HCT116 (cell line): ENCODE results near the gene HDGF. TPM values are rescaled to one million over a fixed set of nuclear protein-coding genes. Genes with fewer than 3 reads are reported as not detected.
A peak's percentile ranks its signal among the peaks of the same experiment; 100 is the strongest.

ENCODE experiments used
- ATAC-seq: fragments of 200-7000 bp; cut with Tn5 transposase; 2 replicates; pipeline ENCODE4 v1.9.1; 2020; ENCODE audit warnings: mild to moderate bottlenecking, moderate library complexity
- BruUV-seq: library from RNA; stranded (reverse); fragments of 400-500 nt; replicated peaks from 2 replicates; lab custom pipeline; 2021; lab: Mats Ljungman, UMichigan
- CTCF ChIA-PET: fragments of 300-600 bp; sonication (Branson Sonifier 250); formaldehyde crosslinking; loops from one replicate; lab custom pipeline; 2021; ENCODE audit warnings: antibody characterized with exemption; lab: Charles Lee
- POLR2A ChIA-PET: fragments of 300-600, 350-600 bp; sonication (Branson Sonifier 250); formaldehyde crosslinking; loops from one replicate; lab custom pipeline; 2021; ENCODE audit warnings: antibody characterized with exemption; lab: Charles Lee
- RAD21 ChIA-PET, 2 experiments: fragments of 300-600 bp; sonication (Branson Sonifier 250); formaldehyde crosslinking; loops; one replicate each; lab custom pipeline; 2023; ENCODE audit warnings: low total read pairs in 2 of 2; ENCODE audit not compliant: uncharacterized antibody in 2 of 2, unreplicated experiment in 2 of 2, low non-redundant PET in 1 of 2; lab: Charles Lee
- DNase-seq: peaks from one replicate; pipeline ENCODE4 v3.0.0-alpha.2; 2010; ENCODE audit warnings: low read depth, low spot score
- H2AFZ ChIP-seq: fragments of 200-600 bp; shearing (Covaris generic), sonication (generic); 2 replicates; pipeline ENCODE4 v1.6.1; 2017; ENCODE audit warnings: low read depth, mixed run types, mixed read lengths, antibody characterized with exemption, low read length; ENCODE audit not compliant: poor library complexity, severe bottlenecking
- H3K27ac ChIP-seq: 2 replicates; pipeline ENCODE4 v1.5.1; 2012; ENCODE audit warnings: low read depth, low read length
- H3K27me3 ChIP-seq: fragments of 200-600 bp; sonication (generic); 2 replicates; pipeline ENCODE4 v1.6.1; 2016; ENCODE audit warnings: mixed run types, low read length, mixed read lengths; ENCODE audit not compliant: insufficient read depth
- H3K36me3 ChIP-seq, 2 experiments: fragments of 200-500 bp in 1 of 2; fragments of 200-600 bp in 1 of 2; sonication (Bioruptor generic) in 1 of 2; sonication (generic) in 1 of 2; 2 replicates each; pipeline versions ENCODE4 v1.5.1 to v1.6.1; 2014 to 2016; ENCODE audit warnings: low read length in 2 of 2, inconsistent platforms in 1 of 2, mixed read lengths in 1 of 2, mixed run types in 1 of 2; ENCODE audit not compliant: insufficient read depth in 2 of 2, control insufficient read depth in 1 of 2
- H3K4me1 ChIP-seq, 2 experiments: fragments of 200-600 bp in 1 of 2; sonication (generic) in 1 of 2; 2 replicates each; pipeline versions ENCODE4 v1.5.1 to v1.6.1; 2012 to 2017; ENCODE audit warnings: low read length in 2 of 2, inconsistent platforms in 1 of 2, mild to moderate bottlenecking in 1 of 2, mixed read lengths in 1 of 2, mixed run types in 1 of 2, moderate library complexity in 1 of 2; ENCODE audit not compliant: insufficient read depth in 2 of 2, control insufficient read depth in 1 of 2
- H3K4me2 ChIP-seq: fragments of 200-600 bp; sonication (generic); 2 replicates; pipeline ENCODE4 v1.6.1; 2017; ENCODE audit warnings: mixed run types, low read length, mixed read lengths
- H3K4me3 ChIP-seq, 2 experiments: fragments of 200-600 bp in 1 of 2; sonication (generic) in 1 of 2; replicated peaks in 1 of 2; 2 replicates each; pipeline ENCODE4 v1.5.1; 2011 to 2016; ENCODE audit warnings: low read length in 2 of 2, control low read depth in 1 of 2, low read depth in 1 of 2, mild to moderate bottlenecking in 1 of 2, mixed read lengths in 1 of 2, mixed run types in 1 of 2
- H3K79me2 ChIP-seq: fragments of 200-600 bp; sonication (generic); 2 replicates; pipeline ENCODE4 v1.6.1; 2017; ENCODE audit warnings: mild to moderate bottlenecking, mixed run types, low read length, moderate library complexity, mixed read lengths; ENCODE audit not compliant: insufficient read depth
- H3K9ac ChIP-seq: fragments of 200-600 bp; sonication (generic); 2 replicates; pipeline ENCODE4 v1.6.1; 2016; ENCODE audit warnings: low read length, mixed read lengths
- H3K9me2 ChIP-seq: fragments of 200-600 bp; sonication (generic), shearing (Covaris generic); 2 replicates; pipeline ENCODE4 v1.6.1; 2017; ENCODE audit warnings: mixed run types, mild to moderate bottlenecking, moderate library complexity; ENCODE audit not compliant: insufficient read depth
- H3K9me3 ChIP-seq, 2 experiments: fragments of 200-500 bp in 1 of 2; fragments of 200-600 bp in 1 of 2; sonication (Bioruptor generic) in 1 of 2; sonication (generic) in 1 of 2; 2 replicates each; pipeline ENCODE4 v1.6.1; 2014 to 2017; ENCODE audit warnings: low read length in 2 of 2, mixed read lengths in 2 of 2, inconsistent platforms in 1 of 2, low read depth in 1 of 2, mild to moderate bottlenecking in 1 of 2, mixed run types in 1 of 2, moderate library complexity in 1 of 2; ENCODE audit not compliant: control insufficient read depth in 1 of 2, insufficient read depth in 1 of 2
- H4K20me1 ChIP-seq: fragments of 200-600 bp; sonication (generic), shearing (Covaris generic); 2 replicates; pipeline ENCODE4 v1.6.1; 2017; ENCODE audit warnings: mixed run types, mild to moderate bottlenecking, moderate library complexity; ENCODE audit not compliant: insufficient read depth
- EGR1 ChIP-seq: IDR thresholded peaks from 2 replicates; pipeline ENCODE4 v1.6.1; 2012; ENCODE audit warnings: low read depth
- ELF1 ChIP-seq: IDR thresholded peaks from 2 replicates; pipeline ENCODE4 v1.6.1; 2012; ENCODE audit warnings: low read depth, borderline replicate concordance
- EZH2 ChIP-seq: fragments of 200-600 bp; sonication (generic); IDR thresholded peaks from 2 replicates; pipeline ENCODE4 v1.6.1; 2017; ENCODE audit warnings: antibody characterized with exemption, mixed run types
- FOSL1 ChIP-seq: IDR thresholded peaks from 2 replicates; pipeline ENCODE4 v1.6.1; 2012; ENCODE audit warnings: low read depth
- RAD21 ChIP-seq: IDR thresholded peaks from 2 replicates; pipeline ENCODE4 v1.6.1; 2012; ENCODE audit warnings: low read depth, mild to moderate bottlenecking
- REST ChIP-seq: IDR thresholded peaks from 2 replicates; pipeline ENCODE4 v1.6.1; 2012; ENCODE audit warnings: low read depth
- TCF7L2 ChIP-seq: IDR thresholded peaks from 2 replicates; pipeline ENCODE4 v1.7.0; 2011; ENCODE audit warnings: borderline replicate concordance, inconsistent platforms; ENCODE audit not compliant: insufficient read depth, insufficient read length; ENCODE audit errors: extremely low read depth
- ZNF274 ChIP-seq: fragments of 200-500 bp; sonication (Bioruptor generic); IDR thresholded peaks from 2 replicates; pipeline ENCODE4 v1.6.1; 2014; ENCODE audit warnings: mild to moderate bottlenecking, low read depth, low read length, inconsistent platforms
- intact Hi-C: fragments of 100-400 bp; cut with micrococcal nuclease; formaldehyde crosslinking; loops from 2 replicates; pipeline ENCODE4 v1.10.0; 2022
- total RNA-seq: library from RNA; stranded (reverse); gene quantifications from one replicate; pipeline ENCODE4 v1.2.1, GENCODE V29; 2021; ENCODE audit not compliant: unreplicated experiment
- TF ChIP-seq, protein P1 (sequence below): IDR thresholded peaks from 2 replicates; pipeline ENCODE4 v1.6.1; 2011; ENCODE audit warnings: mild to moderate bottlenecking, low read length, moderate library complexity; ENCODE audit not compliant: insufficient replicate concordance; ENCODE audit errors: extremely low read depth

The HDGF gene
- total RNA-seq, 1 experiment from 2014 or later: 304 TPM

DNA sequence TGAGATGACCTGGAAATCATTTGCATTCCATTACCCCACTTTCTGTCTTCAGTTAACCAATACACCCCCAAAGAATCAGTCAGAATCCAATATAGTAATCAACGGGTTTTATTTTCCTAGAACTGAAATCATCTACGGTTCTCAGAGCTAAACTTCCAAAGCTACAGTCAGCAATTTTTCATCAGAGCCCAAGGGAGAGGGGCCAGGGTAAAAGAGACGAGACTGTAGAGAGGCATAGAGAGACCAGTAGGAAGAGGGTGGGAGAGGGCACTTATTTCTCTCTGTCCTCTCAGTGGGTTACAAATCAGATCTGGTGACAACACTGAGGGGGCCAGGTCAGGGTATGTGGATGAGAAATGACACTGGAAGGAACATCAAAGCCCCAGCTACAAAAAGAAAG, 9.5 kb downstream of the HDGF start:
- Histone ChIP-seq H3K27me3 (no peaks in the 10 kb centered on the region), H3K4me2 (peak overlapping the region; percentile 72), H4K20me1 (no peaks in the 10 kb centered on the region), H3K9me2 (no peaks in the 10 kb centered on the region), H3K9me3 (no peaks in the 10 kb centered on the region), H3K36me3 (peaks cover 20 to 38% of the 10 kb centered on the region in 2 experiments; a peak in 2 of 4 replicates), H3K4me1 (peaks cover 18 to 39% of the 10 kb centered on the region in 2 experiments), H3K4me3 (peak overlapping the region in 1 of 2 experiments; percentile 80; a peak in 2 of 4 replicates), H3K79me2 (peaks cover 64% of the 10 kb centered on the region), H3K27ac (peak overlapping the region; percentile 69), H3K9ac (peak overlapping the region; percentile 40; the same call in 1 of the 2 replicates), H2AFZ (no peak overlapping the region)
- TF ChIP-seq FOSL1 (no peak), TCF7L2 (no peak), ELF1 (no peak), REST (no peak), RAD21 (no peak), EGR1 (no peak), EZH2 (no peak), ZNF274 (no peak)
- TF ChIP-seq, protein P1, sequence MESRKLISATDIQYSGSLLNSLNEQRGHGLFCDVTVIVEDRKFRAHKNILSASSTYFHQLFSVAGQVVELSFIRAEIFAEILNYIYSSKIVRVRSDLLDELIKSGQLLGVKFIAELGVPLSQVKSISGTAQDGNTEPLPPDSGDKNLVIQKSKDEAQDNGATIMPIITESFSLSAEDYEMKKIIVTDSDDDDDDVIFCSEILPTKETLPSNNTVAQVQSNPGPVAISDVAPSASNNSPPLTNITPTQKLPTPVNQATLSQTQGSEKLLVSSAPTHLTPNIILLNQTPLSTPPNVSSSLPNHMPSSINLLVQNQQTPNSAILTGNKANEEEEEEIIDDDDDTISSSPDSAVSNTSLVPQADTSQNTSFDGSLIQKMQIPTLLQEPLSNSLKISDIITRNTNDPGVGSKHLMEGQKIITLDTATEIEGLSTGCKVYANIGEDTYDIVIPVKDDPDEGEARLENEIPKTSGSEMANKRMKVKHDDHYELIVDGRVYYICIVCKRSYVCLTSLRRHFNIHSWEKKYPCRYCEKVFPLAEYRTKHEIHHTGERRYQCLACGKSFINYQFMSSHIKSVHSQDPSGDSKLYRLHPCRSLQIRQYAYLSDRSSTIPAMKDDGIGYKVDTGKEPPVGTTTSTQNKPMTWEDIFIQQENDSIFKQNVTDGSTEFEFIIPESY: no peak
- no TSS peak for BruUV-seq
- POLR2A ChIA-PET: interaction anchor here (1.4 to 1.6 kb wide), 2 partner anchors 14 to 118 kb away, joined by 5 to 28 read pairs; partner anchors contain the start of genes ISG20L2 and METTL25B
- no peak for ATAC-seq
- DNase-seq: no peak
- RAD21 ChIA-PET: no interaction called here
- intact Hi-C loops: loop anchor here (10.0 kb wide), 1 partner anchor 237 kb away; the partner anchor contains the start of gene MEF2D
- CTCF ChIA-PET: interaction anchor here (1.0 to 1.5 kb wide), 2 partner anchors 14 to 16 kb away, joined by 3 to 8 read pairs; partner anchors contain the start of genes ISG20L2 and METTL25B
